ENCODE data around the gene UNC13A. TPM values are rescaled to one million over a fixed set of nuclear protein-coding genes. Genes with fewer than 3 reads are reported as not detected.
A peak's percentile ranks its signal among the peaks of the same experiment; 100 is the strongest.

The UNC13A gene
- total RNA-seq, 1 donor from 2014 or later: 1.2 TPM

DNA sequence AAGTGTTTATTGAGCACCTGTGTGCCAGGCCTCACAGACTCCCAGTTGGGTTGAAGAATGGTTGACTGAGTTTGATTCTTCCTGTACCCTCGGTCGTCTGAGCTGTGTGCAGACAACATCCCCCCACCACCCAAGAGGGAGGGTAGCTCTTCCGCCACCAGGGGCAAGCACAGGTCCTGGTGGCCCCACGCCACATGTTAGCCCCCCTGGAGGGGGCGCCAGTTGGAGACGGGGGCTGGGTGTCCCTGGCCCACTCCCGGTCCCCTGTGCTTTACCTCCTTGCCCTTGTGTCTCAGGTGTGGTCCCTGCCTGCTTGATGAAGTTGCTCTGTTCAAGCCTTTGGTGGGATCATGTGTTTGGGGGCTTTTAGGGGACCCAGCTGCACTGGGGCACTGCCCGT is 105.5 kb downstream of the UNC13A start:
- H3K9me3 Mint-ChIP-seq (ENCODE audit: unreplicated experiment): no peaks in the 10 kb centered on the region
- H3K27me3 Mint-ChIP-seq (ENCODE audit: unreplicated experiment): peaks cover 6% of the 10 kb centered on the region
- no peak overlapping the region for H3K27ac Mint-ChIP-seq (ENCODE audit: unreplicated experiment)
- H3K36me3 Mint-ChIP-seq (ENCODE audit: low read depth, unreplicated experiment): peaks cover 23% of the 10 kb centered on the region
- peaks cover 4% of the 10 kb centered on the region for H3K4me1 Mint-ChIP-seq (ENCODE audit: unreplicated experiment)
- H3K4me3 Mint-ChIP-seq (ENCODE audit: unreplicated experiment): no peak overlapping the region
- TF ChIP-seq, protein P1, sequence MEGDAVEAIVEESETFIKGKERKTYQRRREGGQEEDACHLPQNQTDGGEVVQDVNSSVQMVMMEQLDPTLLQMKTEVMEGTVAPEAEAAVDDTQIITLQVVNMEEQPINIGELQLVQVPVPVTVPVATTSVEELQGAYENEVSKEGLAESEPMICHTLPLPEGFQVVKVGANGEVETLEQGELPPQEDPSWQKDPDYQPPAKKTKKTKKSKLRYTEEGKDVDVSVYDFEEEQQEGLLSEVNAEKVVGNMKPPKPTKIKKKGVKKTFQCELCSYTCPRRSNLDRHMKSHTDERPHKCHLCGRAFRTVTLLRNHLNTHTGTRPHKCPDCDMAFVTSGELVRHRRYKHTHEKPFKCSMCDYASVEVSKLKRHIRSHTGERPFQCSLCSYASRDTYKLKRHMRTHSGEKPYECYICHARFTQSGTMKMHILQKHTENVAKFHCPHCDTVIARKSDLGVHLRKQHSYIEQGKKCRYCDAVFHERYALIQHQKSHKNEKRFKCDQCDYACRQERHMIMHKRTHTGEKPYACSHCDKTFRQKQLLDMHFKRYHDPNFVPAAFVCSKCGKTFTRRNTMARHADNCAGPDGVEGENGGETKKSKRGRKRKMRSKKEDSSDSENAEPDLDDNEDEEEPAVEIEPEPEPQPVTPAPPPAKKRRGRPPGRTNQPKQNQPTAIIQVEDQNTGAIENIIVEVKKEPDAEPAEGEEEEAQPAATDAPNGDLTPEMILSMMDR (IDR thresholded peaks at IDR 0.05; ENCODE audit: unreplicated experiment): peak; percentile 20
- DNase-seq (ENCODE audit: low spot score): no peak

DNA sequence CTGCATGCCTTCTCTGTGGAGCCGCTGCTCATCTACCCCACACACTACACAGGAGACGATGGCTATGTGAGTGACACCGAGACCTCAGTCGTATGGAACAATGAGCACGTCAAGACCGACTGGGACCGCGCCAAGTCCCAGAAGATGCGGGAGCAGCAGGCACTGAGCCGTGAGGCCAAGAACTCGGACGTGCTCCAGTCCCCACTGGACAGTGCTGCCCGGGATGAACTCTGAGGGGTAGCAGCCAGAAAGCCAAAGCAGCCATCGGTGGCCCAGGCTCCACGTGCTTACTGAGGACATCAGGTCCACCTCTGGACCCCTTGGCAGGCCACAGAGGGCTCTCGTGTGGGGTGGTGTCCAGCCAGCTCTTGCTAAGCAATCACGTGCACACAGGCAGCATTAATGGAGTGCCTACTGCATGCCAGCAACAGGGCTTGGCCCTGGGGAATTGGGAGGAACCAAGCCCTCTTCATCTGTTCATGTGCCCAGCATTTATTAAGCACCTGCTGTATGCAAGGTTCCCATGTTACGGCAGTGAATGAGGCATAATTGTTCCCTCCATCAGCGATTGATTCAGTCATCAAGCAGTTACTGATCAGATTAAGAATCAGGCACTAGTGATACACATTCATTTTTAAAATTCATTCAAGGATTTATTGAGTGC is 106.8 kb downstream of the UNC13A start:
- peaks cover 6% of the 10 kb centered on the region for H3K27me3 Mint-ChIP-seq (ENCODE audit: unreplicated experiment)

GRCh38 chr19:17580470-17581144 is 107.5 kb downstream of the UNC13A start:
- DNase-seq (ENCODE audit: low spot score): no peak
- TF ChIP-seq, protein P1 (IDR thresholded peaks at IDR 0.05; ENCODE audit: unreplicated experiment): peak; percentile 18
- peaks cover 6% of the 10 kb centered on the region for H3K27me3 Mint-ChIP-seq (ENCODE audit: unreplicated experiment)
- peak overlapping the region; percentile 65 for H3K4me3 Mint-ChIP-seq (ENCODE audit: unreplicated experiment)
- no peak overlapping the region for H3K27ac Mint-ChIP-seq (ENCODE audit: unreplicated experiment)
- peaks cover 30% of the 10 kb centered on the region for H3K36me3 Mint-ChIP-seq (ENCODE audit: low read depth, unreplicated experiment)
- peaks cover 4% of the 10 kb centered on the region for H3K4me1 Mint-ChIP-seq (ENCODE audit: unreplicated experiment)
- no peaks in the 10 kb centered on the region for H3K9me3 Mint-ChIP-seq (ENCODE audit: unreplicated experiment)

More for the DNA sequence above, 106.8 kb downstream of the UNC13A start:
- Mint-ChIP-seq H3K36me3 (ENCODE audit: low read depth, unreplicated experiment) (peaks cover 26% of the 10 kb centered on the region), H3K4me1 (ENCODE audit: unreplicated experiment) (peaks cover 4% of the 10 kb centered on the region), H3K9me3 (ENCODE audit: unreplicated experiment) (no peaks in the 10 kb centered on the region), H3K4me3 (ENCODE audit: unreplicated experiment) (no peak overlapping the region), H3K27ac (ENCODE audit: unreplicated experiment) (no peak overlapping the region)
- no peak for DNase-seq (ENCODE audit: low spot score)
- TF ChIP-seq, protein P1 (IDR thresholded peaks at IDR 0.05; ENCODE audit: unreplicated experiment): no peak

DNA sequence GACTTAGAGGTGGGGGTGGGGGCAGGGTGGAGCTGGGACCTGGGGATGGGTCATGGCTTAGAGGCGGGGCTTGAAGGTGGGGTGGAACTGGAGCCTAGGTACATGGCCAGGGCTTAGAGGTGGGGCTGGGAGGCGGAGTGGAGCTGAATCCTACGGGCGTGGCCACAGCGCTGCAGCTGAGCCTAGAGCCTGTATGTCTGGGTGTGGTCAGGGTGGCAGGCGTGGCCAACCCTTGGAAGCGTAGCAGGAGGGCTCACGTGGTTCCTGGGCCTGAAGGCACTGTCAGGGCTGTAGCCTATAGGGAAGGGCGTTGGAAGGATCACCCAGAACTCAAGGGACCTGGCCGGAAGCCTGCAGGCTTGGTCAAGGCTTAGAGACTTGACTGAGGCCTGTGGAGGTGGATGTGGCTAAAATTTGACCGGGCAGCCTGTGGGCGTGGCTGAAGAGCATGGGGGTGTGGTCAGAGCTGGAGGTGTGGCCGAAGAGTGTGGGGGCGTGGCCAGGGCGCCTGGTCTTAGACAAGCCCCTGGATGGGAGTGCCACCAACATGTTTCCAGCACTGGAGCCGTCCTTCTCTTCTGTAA is 108.4 kb downstream of the UNC13A start:
- H3K4me3 Mint-ChIP-seq (ENCODE audit: unreplicated experiment): peak overlapping the region; percentile 65
- H3K4me1 Mint-ChIP-seq (ENCODE audit: unreplicated experiment): peaks cover 4% of the 10 kb centered on the region
- H3K27ac Mint-ChIP-seq (ENCODE audit: unreplicated experiment): no peak overlapping the region
- TF ChIP-seq, protein P1 (IDR thresholded peaks at IDR 0.05; ENCODE audit: unreplicated experiment): no peak
- peaks cover 30% of the 10 kb centered on the region for H3K36me3 Mint-ChIP-seq (ENCODE audit: low read depth, unreplicated experiment)
- no peaks in the 10 kb centered on the region for H3K9me3 Mint-ChIP-seq (ENCODE audit: unreplicated experiment)
- peak; percentile 68 for DNase-seq (ENCODE audit: low spot score)
- H3K27me3 Mint-ChIP-seq (ENCODE audit: unreplicated experiment): peaks cover 6% of the 10 kb centered on the region

Measured in endothelial cell (in vitro differentiated cells).